Stimulated activated naive CD8-positive, alpha-beta T cell treated with anti-CD3 and anti-CD28 coated beads, Interleukin-15, Interleukin-2, amounts not matched to agents 100 ng/mL and 50 ng/mL, for 24 hours (primary cell): ENCODE data around the gene SLC22A4.

Source experiments
- H3K27ac Mint-ChIP-seq: one replicate; pipeline ENCODE4 v1.8.0; 2021; ENCODE audit warnings: mild to moderate bottlenecking, mixed read lengths
- H3K27me3 Mint-ChIP-seq: one replicate; pipeline ENCODE4 v1.8.0; 2021; ENCODE audit warnings: mixed read lengths
- H3K36me3 Mint-ChIP-seq: one replicate; pipeline ENCODE4 v1.8.0; 2021; ENCODE audit warnings: low read depth, mixed read lengths
- H3K4me1 Mint-ChIP-seq: one replicate; pipeline ENCODE4 v1.8.0; 2021; ENCODE audit warnings: low read depth, mixed read lengths
- H3K4me3 Mint-ChIP-seq: one replicate; pipeline ENCODE4 v1.8.0; 2021; ENCODE audit warnings: mild to moderate bottlenecking, mixed read lengths
- H3K9me3 Mint-ChIP-seq: one replicate; pipeline ENCODE4 v1.8.0; 2021; ENCODE audit warnings: mixed read lengths

The SLC22A4 gene

DNA sequence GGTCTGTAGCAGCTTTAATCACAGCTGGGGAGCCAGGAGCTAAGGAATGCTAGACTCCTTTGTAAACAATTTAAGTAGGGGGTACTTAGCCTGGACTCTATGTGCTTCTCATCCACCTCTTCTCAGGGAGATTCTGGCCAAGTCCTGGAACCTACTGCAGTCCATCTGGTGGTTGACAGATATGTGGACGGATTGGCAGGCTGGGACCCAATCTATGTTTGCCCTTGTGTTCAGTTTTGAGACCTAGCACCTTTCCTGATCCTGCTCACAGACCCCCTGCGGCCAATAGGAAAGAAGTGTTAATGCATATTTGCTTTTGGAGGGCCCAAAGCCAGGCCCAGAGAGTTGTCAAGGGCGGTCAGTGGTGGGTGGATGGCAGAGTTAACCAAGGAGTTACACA, 81.8 kb downstream of the SLC22A4 start:
- Mint-ChIP-seq H3K27ac (no peak overlapping the region), H3K27me3 (no peaks in the 10 kb centered on the region), H3K36me3 (no peaks in the 10 kb centered on the region), H3K4me3 (no peak overlapping the region), H3K4me1 (peaks cover 18% of the 10 kb centered on the region), H3K9me3 (no peaks in the 10 kb centered on the region)

GRCh38 chr5:132376694-132377641, 82.8 kb downstream of the SLC22A4 start:
- H3K27me3 Mint-ChIP-seq, result no peaks in the 10 kb centered on the region
- H3K4me1 Mint-ChIP-seq, result peaks cover 8% of the 10 kb centered on the region
- no peaks in the 10 kb centered on the region for H3K36me3 Mint-ChIP-seq
- H3K4me3 Mint-ChIP-seq, result no peak overlapping the region
- no peak overlapping the region for H3K27ac Mint-ChIP-seq
- H3K9me3 Mint-ChIP-seq, result no peaks in the 10 kb centered on the region

- peaks cover under 1% of the 10 kb centered on the region for H3K4me1 Mint-ChIP-seq
- H3K27ac Mint-ChIP-seq, result no peak overlapping the region
- no peaks in the 10 kb centered on the region for H3K9me3 Mint-ChIP-seq
- H3K27me3 Mint-ChIP-seq, result no peaks in the 10 kb centered on the region
- no peak overlapping the region for H3K4me3 Mint-ChIP-seq
- no peaks in the 10 kb centered on the region for H3K36me3 Mint-ChIP-seq
Observed at GRCh38 chr5:132377738-132378137, 83.5 kb downstream of the SLC22A4 start.

DNA sequence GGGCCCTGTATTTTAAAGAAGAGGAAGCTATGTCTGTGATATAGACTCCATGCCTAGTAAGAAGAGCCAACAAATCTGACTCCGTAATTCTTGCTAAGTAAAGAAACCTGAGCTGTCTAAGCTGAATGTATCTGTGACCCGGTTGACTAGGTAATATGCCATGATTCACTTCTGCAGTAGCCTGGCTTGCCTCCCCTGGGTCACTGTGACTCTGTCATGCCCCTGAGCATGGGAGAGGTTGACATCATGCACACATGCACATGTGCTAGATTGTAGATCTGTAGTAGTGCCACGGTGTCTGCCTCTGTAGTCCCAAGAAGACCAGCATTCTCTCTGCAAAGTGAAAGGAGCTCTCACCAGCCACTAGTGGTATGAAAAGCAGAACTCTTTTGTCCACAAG, 84.4 kb downstream of the SLC22A4 start:
- H3K4me1 Mint-ChIP-seq, result no peaks in the 10 kb centered on the region
- no peaks in the 10 kb centered on the region for H3K9me3 Mint-ChIP-seq
- no peak overlapping the region for H3K4me3 Mint-ChIP-seq
- no peaks in the 10 kb centered on the region for H3K36me3 Mint-ChIP-seq
- H3K27ac Mint-ChIP-seq, result no peak overlapping the region
- no peaks in the 10 kb centered on the region for H3K27me3 Mint-ChIP-seq

- H3K4me3 Mint-ChIP-seq, result no peak overlapping the region
- no peak overlapping the region for H3K27ac Mint-ChIP-seq
- no peaks in the 10 kb centered on the region for H3K27me3 Mint-ChIP-seq
- H3K4me1 Mint-ChIP-seq, result no peaks in the 10 kb centered on the region
- H3K9me3 Mint-ChIP-seq, result no peaks in the 10 kb centered on the region
- H3K36me3 Mint-ChIP-seq, result no peaks in the 10 kb centered on the region
Observed at GRCh38 chr5:132380047-132380446, 85.9 kb downstream of the SLC22A4 start.

DNA sequence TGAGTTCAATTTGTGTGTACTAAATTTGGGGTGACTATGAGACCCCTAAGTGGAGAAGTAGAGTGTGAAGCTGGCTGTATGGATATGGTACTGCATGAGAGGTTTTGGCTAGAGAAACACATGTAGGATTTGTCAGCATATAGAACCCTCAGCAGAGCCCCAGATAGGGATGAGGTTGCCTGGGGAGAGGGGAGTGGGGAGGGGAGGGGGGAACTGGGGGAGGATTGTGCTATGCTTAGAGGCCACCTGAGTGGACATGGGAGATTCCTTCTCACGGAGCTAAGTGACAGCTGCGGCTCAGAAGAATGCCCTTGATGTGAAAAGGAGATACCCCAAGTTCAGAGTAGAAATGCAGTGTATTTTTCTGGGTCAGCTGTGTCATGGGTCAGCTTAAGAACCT, 86.5 kb downstream of the SLC22A4 start:
- Mint-ChIP-seq H3K36me3 (no peaks in the 10 kb centered on the region), H3K4me1 (peaks cover 7% of the 10 kb centered on the region), H3K27me3 (no peaks in the 10 kb centered on the region), H3K27ac (no peak overlapping the region), H3K4me3 (no peak overlapping the region), H3K9me3 (no peaks in the 10 kb centered on the region)

DNA sequence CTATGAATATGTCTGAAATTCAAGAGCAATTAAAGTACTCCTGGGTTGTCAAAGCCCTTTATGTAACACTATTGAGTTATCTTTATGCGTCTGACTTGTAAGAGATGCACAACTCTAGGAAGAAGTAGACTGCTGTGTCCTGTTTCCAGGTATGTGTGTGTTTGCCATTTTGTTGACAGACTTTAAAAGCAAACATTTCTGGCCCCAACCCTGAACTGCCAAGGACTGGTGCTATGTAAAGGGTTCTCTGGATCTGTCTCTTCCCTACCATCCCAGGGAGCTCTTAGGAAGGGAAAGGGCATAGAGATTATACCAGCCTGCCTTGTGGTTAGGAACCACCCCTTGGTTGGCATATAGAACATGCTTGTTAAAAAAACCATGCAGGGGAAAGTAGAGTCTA, 87.4 kb downstream of the SLC22A4 start:
- Mint-ChIP-seq H3K4me1 (peaks cover 14% of the 10 kb centered on the region), H3K4me3 (no peak overlapping the region), H3K9me3 (no peaks in the 10 kb centered on the region), H3K36me3 (no peaks in the 10 kb centered on the region), H3K27me3 (no peaks in the 10 kb centered on the region), H3K27ac (no peak overlapping the region)

- Mint-ChIP-seq H3K4me1 (peaks cover 27% of the 10 kb centered on the region), H3K4me3 (no peak overlapping the region), H3K9me3 (no peaks in the 10 kb centered on the region), H3K36me3 (no peaks in the 10 kb centered on the region), H3K27ac (no peak overlapping the region), H3K27me3 (no peaks in the 10 kb centered on the region)
Observed at GRCh38 chr5:132383261-132383660, 89.1 kb downstream of the SLC22A4 start.

DNA sequence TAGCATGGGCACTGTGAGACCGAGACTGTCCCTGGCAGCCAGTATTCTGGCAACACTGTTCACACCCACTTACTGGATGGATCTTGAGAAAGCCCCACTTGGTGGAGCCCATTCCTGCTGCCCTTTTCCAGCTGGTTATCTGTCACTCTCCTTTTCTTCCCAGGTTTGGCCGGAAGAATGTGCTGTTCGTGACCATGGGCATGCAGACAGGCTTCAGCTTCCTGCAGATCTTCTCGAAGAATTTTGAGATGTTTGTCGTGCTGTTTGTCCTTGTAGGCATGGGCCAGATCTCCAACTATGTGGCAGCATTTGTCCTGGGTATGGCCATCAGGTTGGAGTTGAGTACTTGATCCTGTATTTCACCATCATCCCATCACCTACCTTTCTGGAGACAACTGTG, 89.8 kb downstream of the SLC22A4 start:
- H3K9me3 Mint-ChIP-seq, result no peaks in the 10 kb centered on the region
- H3K27me3 Mint-ChIP-seq, result no peaks in the 10 kb centered on the region
- peaks cover 4% of the 10 kb centered on the region for H3K36me3 Mint-ChIP-seq

GRCh38 chr5:132384506-132385050, 90.4 kb downstream of the SLC22A4 start:
- no peaks in the 10 kb centered on the region for H3K27me3 Mint-ChIP-seq
- H3K9me3 Mint-ChIP-seq, result no peaks in the 10 kb centered on the region
- H3K4me1 Mint-ChIP-seq, result peaks cover 34% of the 10 kb centered on the region
- no peak overlapping the region for H3K4me3 Mint-ChIP-seq
- no peak overlapping the region for H3K27ac Mint-ChIP-seq
- peaks cover 6% of the 10 kb centered on the region for H3K36me3 Mint-ChIP-seq

More for the DNA sequence above, 89.8 kb downstream of the SLC22A4 start:
- no peak overlapping the region for H3K27ac Mint-ChIP-seq
- H3K4me1 Mint-ChIP-seq, result peaks cover 28% of the 10 kb centered on the region
- H3K4me3 Mint-ChIP-seq, result no peak overlapping the region

DNA sequence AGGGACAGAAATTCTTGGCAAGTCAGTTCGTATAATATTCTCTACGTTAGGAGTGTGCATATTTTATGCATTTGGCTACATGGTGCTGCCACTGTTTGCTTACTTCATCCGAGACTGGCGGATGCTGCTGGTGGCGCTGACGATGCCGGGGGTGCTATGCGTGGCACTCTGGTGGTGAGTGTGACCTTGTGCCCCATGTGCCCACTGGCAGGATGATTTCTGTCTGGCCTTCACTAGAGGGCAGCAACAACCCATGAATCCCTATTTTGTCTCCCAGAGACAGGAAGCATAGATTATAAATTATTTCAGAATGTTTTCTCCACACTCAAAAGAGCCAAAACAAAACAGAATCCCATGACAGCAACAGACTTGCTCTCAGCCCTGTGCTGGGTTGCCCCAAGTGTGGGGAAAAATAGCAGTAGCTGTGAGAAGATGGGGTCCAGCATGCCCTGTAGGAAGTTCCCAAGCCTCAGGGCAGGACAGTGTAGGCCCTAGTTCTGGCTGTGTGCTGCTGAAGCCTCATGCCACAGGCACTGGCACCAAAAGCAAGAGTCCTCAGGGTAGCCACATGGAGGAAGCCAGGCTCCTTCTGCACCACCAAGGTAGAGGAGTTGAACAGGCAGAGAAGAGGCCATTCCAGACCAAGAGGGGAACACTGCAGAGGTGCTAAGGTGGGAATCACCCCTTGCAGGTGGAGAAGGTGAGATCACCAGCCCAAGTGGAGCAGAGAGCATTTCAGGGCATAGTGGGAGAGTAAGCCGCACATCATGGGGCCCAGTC, 91.3 kb downstream of the SLC22A4 start:
- Mint-ChIP-seq H3K27ac (peak overlapping the region; percentile 8), H3K4me3 (no peak overlapping the region), H3K27me3 (no peaks in the 10 kb centered on the region), H3K9me3 (no peaks in the 10 kb centered on the region), H3K4me1 (peaks cover 41% of the 10 kb centered on the region), H3K36me3 (peaks cover 6% of the 10 kb centered on the region)

DNA sequence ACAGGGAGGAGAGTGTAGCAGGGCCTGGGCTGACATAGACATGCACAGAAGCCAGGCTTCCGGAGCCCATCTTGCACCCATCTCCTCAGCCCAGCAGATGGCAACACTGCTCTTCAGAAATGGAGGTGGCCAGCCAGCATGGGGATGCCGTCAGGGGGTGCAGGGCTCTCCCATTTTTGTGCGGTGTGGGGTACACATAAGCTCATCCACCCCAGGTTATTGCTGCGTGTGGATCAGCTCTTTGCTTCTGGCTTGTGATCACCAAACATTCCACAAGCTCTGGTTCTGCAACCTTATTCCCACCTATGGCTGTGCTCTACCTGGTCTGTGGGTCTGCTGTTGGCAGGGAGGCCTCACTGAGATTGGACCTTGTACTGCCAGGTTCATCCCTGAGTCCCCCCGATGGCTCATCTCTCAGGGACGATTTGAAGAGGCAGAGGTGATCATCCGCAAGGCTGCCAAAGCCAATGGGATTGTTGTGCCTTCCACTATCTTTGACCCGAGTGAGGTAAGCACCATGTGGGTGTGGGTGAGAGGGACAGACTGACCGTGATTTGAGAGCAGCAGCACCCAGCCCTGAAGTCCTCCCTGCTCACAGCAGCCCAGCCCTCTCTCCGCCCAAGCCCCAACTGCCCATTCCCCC, 92.6 kb downstream of the SLC22A4 start:
- H3K9me3 Mint-ChIP-seq, result no peaks in the 10 kb centered on the region
- H3K4me3 Mint-ChIP-seq, result no peak overlapping the region
- H3K4me1 Mint-ChIP-seq, result peaks cover 45% of the 10 kb centered on the region
- H3K27me3 Mint-ChIP-seq, result no peaks in the 10 kb centered on the region
- H3K27ac Mint-ChIP-seq, result no peak overlapping the region
- H3K36me3 Mint-ChIP-seq, result peaks cover 6% of the 10 kb centered on the region

GRCh38 chr5:132387640-132388117, 93.5 kb downstream of the SLC22A4 start:
- H3K4me3 Mint-ChIP-seq, result no peak overlapping the region
- no peaks in the 10 kb centered on the region for H3K9me3 Mint-ChIP-seq
- H3K27me3 Mint-ChIP-seq, result no peaks in the 10 kb centered on the region
- H3K27ac Mint-ChIP-seq, result no peak overlapping the region
- H3K36me3 Mint-ChIP-seq, result peaks cover 6% of the 10 kb centered on the region
- peaks cover 51% of the 10 kb centered on the region for H3K4me1 Mint-ChIP-seq

- Mint-ChIP-seq H3K4me1 (peaks cover 51% of the 10 kb centered on the region), H3K27ac (no peak overlapping the region), H3K27me3 (no peaks in the 10 kb centered on the region)
Observed at GRCh38 chr5:132388244-132389050, 94.3 kb downstream of the SLC22A4 start.

More at GRCh38 chr5:132388244-132389050, 94.3 kb downstream of the SLC22A4 start:
- H3K9me3 Mint-ChIP-seq, result no peaks in the 10 kb centered on the region
- H3K4me3 Mint-ChIP-seq, result no peak overlapping the region
- peaks cover 9% of the 10 kb centered on the region for H3K36me3 Mint-ChIP-seq
